Measurements from ENCODE around the gene DHRSX.

DNA sequence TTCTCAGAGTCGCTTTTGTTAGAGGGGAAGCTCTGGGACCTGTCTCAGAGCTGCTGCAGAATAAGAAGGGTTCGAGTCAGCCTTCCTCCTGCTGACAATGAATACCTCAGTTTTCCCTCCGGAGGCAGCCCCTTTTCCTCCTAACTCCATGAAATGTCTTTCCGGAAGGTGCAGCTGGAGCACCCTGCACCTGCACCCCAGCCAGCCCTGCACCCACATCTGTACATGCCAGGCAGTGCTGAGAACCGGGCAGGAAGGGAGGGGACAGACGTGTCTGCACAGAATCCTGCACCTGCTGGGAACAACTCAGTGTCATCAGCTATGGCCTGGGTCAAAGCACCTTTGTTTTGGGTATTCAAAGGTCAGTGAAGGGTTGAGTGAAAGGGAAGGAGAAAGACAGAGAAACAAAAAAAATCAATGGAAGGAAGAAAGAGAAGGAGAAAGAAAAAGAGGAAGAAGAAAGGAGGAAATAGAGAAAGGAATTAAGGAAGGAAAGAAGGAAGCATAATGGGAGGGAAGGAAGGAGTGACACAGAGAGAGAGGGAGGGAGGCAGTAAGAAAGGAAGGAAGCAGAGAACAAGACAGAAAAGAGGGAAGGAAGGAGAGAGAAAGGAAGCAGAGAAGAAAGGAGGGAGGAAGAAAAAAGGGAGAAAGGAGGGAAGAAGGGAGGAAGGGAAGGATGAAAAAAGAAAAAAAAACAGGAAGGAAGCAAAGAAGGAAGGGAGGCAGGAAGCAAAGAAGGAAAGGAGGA lies 273.7 kb downstream of the DHRSX start:
- TF ChIP-seq, protein P1, sequence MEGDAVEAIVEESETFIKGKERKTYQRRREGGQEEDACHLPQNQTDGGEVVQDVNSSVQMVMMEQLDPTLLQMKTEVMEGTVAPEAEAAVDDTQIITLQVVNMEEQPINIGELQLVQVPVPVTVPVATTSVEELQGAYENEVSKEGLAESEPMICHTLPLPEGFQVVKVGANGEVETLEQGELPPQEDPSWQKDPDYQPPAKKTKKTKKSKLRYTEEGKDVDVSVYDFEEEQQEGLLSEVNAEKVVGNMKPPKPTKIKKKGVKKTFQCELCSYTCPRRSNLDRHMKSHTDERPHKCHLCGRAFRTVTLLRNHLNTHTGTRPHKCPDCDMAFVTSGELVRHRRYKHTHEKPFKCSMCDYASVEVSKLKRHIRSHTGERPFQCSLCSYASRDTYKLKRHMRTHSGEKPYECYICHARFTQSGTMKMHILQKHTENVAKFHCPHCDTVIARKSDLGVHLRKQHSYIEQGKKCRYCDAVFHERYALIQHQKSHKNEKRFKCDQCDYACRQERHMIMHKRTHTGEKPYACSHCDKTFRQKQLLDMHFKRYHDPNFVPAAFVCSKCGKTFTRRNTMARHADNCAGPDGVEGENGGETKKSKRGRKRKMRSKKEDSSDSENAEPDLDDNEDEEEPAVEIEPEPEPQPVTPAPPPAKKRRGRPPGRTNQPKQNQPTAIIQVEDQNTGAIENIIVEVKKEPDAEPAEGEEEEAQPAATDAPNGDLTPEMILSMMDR (IDR thresholded peaks at IDR 0.05; ENCODE audit: insufficient read depth, low read length, poor library complexity, severe bottlenecking): no peak
- no peak for TF ChIP-seq EZH2phosphoT487 (conservative IDR thresholded peaks at IDR 0.05; ENCODE audit: low read length)

Measured in SU-DHL-6 (cell line).